Raji (cell line): ENCODE results near the gene PBX1.

Experiments
- POLR2A ChIP-seq: IDR thresholded peaks from 2 replicates; pipeline ENCODE4 v1.6.1; 2011; ENCODE audit warnings: low read depth, low read length, control low read depth; ENCODE audit not compliant: insufficient read depth

Gene PBX1

DNA sequence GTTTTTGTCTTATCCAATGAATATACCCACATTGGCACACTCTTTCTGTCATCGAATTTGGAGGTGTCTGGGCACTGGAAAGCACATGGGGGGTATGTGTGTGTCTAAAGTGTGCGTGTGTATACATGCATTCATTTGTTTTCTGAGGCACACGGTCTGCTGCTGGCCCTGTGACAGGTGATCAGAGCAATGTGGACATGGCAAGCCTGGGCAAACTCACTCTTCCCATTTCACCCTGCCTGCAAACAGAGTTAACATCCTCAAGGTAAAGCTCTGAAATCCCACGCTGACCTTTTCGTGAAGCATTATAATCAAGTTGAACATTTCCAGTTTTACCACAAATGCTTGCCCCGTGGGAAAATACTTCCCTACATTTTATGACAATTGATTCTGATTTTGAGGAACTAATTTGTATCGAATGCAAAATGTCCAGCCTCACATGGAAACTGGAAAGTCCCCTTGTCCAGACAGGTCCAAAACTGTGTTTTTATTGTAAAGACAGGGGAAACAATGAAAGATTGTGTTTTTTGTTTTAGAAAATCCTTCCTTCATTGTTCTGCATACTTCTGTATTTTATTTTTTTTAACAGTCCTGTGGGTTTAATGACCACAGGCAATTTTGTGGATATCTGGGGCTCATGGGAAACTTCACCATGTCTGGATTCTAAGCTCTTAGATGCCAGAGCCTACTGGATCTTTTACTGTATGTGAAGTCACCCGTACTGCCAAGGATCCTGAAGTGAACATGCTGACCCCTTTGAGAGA lies 160.9 kb downstream of the PBX1 start:
- no peak for TF ChIP-seq POLR2A

DNA sequence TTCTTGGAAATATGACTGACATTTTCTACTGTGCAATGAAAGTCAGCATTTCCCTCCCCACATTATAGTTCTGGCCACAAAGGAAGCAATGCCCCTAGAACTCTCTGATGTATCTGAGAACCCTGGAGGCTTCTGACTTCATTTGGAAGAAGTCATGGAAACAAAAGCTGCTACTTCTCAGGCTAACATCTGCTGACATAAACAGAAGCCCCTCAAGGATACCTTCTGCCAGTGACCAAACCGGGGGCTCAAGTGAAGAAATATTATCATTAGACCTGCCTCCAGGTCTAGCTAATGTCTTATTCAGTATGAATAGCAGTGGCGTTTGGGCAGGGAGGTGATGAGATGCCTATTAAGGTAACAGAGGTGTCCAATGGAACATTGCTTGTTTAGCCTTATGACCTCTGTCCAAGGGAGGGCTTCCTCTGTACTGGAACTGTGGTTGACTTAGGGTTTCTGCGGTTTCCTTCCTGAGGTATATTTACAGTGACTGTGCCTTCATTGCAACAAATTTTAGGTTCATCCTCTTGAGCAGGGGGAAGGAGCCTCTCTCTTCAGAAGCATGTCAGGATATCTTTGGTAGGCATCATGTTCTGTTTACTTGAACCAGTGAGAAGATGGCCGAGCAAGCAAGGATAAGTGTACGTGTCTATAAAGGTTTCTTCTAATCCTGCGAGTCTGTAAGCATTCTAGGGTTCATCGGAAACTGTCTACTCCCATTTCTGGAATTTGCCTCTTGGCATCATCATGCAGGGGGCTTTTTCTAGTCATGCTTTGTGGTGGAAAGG lies 161.7 kb downstream of the PBX1 start:
- TF ChIP-seq POLR2A, result no peak

DNA sequence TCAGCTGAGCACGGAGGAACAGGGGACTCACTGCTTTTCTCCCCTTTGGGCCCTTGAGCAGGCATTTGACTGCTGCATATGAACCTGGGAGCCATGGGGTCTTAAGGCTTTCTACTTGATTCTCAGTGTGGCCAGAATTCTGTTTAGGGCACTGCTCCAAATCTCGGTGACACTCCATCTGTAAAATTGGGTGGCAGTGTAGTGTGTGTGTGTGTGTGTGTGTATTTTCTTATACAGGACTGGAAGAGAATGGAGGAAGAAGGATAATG lies 162.2 kb downstream of the PBX1 start:
- TF ChIP-seq POLR2A, result no peak

DNA sequence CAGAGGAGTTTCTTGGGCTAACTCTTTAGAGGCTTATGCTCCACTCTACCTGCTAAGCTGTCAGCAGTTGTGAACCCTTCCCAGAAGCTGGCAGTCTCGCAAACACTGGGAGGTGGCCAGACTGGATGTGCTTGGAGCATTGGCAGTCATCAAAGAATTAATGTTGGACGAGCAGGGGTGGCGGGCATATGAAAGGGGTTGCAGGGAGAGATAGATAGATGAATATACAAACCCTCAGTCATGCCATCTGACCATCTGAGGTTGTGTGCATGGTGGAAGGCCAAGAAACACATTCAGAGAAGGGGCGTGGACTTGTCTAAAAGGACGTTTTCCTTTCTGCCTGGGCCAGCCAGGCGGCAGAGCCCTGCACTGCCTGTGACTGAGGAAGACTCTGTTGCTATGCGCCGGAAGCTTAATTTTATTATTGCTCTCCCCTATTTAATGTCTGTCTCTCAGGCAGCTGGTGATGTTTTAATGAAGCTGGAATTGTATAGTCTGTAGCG lies 164.4 kb downstream of the PBX1 start:
- no peak for TF ChIP-seq POLR2A

DNA sequence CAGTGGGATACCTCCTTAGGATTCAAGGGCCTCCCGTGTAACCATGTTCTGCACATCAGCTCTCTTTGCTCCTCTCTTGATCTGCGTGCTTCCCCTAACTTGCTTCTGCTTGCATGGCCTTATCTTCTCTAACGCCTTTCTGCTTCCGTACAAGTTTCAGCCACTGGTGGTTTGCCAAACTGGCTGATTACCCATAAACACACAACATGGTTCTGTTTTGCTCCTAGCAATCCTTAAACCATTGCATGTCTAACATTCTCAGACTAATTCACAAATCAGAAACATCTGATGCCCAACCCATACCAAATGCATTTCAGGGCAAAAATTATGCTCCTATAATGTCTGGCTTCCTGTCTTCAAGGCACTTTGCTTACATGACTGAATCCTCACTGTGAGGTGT lies 166.4 kb downstream of the PBX1 start:
- TF ChIP-seq POLR2A, result no peak

DNA sequence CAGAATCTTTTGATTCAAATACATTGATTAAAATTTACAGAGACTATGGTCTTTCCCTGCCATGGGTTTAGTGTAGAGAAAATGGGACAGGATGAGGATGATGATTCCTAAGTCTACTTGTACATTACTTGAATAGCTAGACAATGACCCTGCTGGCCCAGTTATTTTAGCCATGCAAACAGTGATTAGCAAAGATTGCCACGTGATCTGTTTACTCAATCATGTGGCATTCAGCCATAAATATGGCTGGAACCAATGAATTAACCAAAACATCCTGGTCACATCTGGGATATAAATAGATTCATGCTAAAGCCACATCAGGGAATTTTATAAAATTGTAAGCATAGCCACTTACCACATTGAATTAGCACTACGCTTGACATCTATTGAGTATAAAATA lies 167.3 kb downstream of the PBX1 start:
- TF ChIP-seq POLR2A, result no peak

DNA sequence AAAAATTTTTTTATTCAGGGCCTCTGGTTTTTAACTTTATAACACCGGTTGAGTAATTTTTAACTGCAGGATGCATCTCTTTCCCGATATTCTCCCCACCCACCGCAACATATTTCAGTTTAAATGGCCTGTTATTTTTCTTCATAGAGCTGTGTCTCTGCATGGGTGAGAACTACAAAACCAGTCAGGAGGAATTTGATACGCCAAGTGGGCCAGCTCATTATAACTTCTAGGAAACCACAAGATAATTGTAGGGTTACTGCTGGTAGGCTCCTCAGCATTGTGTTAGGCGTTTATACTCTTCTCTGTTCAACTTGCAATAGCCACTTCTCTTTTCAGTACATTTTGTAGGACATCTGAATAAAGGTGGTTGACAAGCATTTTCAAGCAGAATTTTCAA lies 169.7 kb downstream of the PBX1 start:
- TF ChIP-seq POLR2A, result no peak

DNA sequence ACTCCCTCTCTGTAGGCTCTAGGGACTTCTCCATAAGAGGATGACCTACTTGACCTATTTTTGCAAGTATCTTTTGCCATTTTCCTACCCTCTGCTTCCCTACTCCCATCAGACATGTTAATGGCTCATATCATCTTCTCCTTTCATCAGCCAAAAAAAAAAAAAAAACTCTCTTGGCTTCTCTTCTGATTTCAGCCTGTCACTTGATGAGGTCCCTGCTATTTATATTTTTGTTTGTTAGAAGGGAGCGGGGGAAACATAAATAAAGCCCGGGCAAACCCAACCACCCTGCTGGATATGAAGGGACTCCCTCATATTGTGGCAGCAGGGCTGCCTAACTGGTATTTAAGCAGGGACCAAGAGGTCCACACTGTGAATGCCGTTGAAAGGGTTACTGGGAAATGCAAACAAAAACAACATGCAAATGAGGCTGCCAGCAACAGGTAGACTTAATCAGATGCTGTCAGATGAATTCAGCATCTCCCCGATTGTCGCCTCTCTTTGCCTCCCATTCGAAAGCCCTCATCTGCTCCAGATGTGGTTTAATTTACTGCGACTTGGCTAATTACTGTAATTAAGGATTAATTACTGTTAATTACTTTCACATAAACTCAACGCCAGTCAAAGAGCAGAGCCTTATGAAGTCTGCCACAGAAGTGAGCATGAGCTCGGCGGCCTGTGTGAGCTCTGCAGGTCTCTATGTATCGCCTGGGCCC lies 172.3 kb downstream of the PBX1 start:
- no peak for TF ChIP-seq POLR2A

DNA sequence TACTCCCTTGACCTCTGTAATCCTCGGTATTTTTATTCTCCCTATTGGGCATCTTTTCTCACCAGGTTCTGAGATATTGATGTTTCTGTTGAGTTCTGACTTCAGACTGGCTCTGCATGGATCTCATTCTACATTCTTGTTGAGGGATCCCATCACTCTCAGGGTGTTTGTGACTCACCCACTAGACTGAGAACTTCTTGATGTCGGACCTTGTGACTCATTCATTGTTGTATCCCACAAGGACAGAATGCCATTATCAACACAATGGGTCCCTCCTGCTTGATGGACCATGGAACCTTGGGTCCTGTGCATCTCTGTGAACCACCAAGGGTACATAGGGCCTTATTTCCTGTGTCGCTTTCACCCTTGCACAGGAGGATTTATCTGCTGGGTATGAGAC lies 174.1 kb downstream of the PBX1 start:
- TF ChIP-seq POLR2A, result no peak

DNA sequence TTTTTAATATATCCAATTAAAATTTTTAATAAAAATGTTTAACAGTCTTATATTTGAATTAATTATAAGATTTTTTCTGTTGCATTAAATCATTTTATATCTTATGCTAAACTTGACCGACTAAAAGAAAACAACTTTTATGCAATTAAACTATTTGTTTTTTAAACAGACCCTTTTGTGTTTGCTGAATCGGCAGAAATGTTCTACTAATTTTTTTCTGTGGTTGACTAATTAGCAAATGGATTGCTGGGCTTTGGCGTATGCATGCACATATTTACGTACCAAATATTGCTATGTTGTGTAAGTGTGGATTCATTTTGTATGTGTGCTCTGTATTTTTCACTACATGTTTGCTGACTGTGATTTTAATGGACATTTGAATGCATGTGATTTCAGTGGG lies 174.8 kb downstream of the PBX1 start:
- no peak for TF ChIP-seq POLR2A

DNA sequence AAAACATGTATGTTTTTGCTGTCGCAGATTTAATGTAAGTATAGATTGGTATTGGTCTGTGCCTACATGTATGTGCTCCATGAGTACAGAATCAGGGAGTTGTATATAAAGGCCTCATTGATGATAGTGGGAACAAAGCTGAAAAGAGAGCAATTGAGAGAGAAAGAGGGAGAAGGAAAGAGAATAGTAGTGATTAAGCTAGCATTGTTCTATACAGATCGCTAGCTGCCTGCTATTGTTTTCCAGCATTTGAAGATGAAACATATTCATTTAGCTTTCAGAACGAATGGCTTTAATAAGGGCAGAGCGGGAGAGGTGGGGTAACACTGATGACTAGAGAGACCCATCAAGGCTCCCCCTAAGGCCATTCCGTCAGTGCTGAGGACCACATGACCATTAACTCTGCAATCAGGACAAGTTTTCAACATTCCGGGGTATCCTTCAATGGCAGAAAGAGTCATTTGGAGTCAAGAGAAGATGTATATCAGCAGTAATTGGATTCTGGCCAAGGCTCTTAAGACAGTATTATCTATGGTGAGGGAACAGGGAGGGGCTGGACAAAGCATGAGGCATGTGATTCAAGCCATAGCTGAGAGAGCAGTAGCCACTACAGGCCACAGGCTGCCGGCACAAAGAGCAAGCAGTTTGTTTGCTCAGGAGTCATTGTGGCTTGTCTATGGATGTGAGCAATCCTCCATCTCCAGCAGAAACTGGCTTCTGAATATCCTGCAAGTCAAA lies 176.5 kb downstream of the PBX1 start:
- no peak for TF ChIP-seq POLR2A

DNA sequence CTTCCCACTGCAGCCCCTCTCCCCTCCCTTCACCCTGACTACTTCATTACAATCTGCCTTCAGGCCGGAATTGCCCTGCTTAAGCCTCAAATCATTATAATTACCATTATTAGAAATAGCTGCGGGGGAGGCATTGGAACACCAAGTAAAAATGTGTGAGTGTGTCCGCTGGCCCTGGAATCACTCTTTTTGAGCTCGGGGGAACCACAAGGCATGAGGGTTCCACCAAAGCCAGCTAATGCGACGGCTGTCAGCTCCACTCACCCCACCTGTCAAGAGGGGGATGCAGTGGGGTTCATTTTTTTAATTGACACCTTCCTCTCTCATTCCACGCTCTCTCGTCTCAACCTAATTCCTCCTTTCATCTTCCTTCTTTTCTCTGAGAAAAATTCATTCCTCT lies 177.2 kb downstream of the PBX1 start:
- TF ChIP-seq POLR2A, result no peak

DNA sequence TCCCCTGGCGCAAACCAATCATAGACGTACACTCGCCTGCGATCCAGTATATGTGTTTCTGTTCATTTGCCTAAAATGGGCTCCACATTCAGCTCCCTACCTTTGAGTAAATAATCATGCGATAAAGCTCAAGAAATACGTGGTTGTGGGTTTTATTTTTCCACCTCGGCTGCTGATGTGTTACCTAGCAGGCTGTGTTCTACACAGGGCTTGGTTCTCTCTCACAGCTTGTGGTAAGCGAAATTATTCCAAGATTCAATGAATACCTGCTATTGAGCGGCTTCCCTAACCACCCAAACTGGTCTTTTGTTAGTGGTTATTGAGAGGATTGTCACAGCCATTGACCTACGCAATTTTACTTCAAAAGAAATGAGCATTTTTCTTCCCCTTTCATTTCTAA lies 180.2 kb downstream of the PBX1 start:
- TF ChIP-seq POLR2A, result no peak

DNA sequence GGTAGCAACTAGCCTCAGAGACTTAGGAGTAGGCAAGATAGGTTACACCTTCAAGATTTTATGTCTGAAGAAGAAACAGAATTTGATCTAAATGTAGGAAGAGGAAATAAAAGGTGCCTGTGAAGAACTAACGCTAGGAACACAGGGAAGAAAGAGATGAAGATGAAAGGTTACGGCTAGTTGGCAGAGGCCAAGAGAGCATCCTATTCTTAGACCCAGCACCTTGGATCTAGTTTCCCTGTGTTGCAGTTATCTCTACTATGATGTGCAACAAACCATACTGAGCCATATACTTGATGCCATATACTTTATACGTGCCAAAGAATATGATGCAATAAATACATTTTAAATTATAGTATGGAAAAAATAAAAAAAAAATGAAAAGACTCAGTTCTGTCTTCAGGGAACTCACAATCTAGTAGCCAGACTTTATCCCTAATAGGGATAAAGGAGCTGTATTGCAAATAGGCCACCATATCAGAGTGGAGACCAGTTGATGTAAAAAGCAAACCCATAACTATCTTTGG lies 181.1 kb downstream of the PBX1 start:
- no peak for TF ChIP-seq POLR2A

DNA sequence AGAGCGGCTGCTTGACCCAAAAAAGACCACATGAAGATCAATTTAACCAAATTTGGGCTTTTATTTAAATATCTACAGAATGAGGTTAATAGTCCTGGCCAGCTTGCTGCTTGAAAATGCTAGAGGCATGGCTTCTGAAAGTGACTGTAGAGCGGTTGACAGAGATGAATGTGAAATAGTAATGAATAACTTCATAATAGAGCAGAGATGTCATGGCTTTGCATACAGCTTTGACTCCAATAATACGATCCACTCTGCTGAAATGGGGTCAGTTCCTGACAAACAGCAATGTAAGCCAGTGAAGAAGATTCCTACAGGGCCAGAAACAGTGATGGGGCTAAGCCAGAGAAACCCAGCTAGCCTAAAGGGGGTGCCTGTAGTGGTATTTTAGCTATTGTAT lies 183.8 kb downstream of the PBX1 start:
- TF ChIP-seq POLR2A, result no peak

DNA sequence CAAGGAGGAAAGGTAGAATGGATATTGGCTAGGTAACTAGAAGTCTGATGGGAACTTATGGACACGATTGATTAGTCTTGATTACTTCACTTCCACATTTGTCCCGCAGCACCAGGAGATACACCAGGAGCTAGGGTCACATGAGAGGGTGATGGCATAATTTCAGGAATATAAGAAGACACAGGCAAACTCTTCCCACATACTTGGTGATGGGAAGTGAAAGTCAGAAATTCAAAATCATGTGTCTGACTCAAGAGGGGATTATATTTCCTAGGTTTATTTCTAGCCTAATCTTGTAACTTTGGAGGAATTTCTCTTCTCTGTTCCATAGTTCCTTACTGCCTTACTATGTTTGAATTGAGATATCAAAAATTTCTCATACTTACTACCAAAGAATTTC lies 185.0 kb downstream of the PBX1 start:
- no peak for TF ChIP-seq POLR2A

DNA sequence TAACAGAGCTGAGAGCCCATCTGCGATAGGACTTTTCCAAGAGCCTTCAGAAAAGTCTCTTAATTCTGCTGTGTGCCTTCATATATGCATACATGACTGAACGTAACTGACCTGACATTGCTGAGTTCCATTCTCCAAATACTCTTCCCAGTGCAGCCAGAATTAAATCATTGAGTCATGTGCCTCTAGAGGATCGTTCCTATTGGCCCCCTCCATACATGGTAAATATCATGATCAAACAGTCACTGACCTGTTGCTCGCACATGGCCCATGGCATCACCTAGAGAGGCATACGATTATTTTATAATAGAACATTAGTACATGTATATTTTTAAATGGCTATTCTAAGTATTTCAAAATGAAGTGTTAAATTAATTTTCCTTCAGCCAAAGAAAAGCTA lies 186.8 kb downstream of the PBX1 start:
- no peak for TF ChIP-seq POLR2A
